Liver (tissue), 9 donors: ENCODE measurements around the gene CHDH. TPM values are rescaled to one million over a fixed set of nuclear protein-coding genes. Genes with fewer than 3 reads are reported as not detected.

Source experiments
- DNase-seq: peaks from one replicate; pipeline ENCODE4 v3.0.0-alpha.2; 2017; ENCODE audit warnings: low spot score
- H3K27ac ChIP-seq, 2 donors: one replicate each; pipeline ENCODE4 v1.7.0; 2013; ENCODE audit warnings: inconsistent platforms in 2 of 2, low read length in 2 of 2, control low read depth in 1 of 2, low read depth in 1 of 2, mild to moderate bottlenecking in 1 of 2
- H3K27me3 ChIP-seq, 4 donors: one replicate each; pipeline versions ENCODE4 v1.6.1 to v1.7.0; 2013; ENCODE audit warnings: low read length in 3 of 4, inconsistent platforms in 1 of 4, mild to moderate bottlenecking in 1 of 4, moderate library complexity in 1 of 4; ENCODE audit not compliant: control insufficient read depth in 4 of 4, insufficient read depth in 4 of 4
- H3K36me3 ChIP-seq, 4 donors: one replicate each; pipeline versions ENCODE4 v1.6.1 to v1.7.0; 2013; ENCODE audit warnings: low read length in 3 of 4, mild to moderate bottlenecking in 3 of 4, low read depth in 1 of 4, moderate library complexity in 1 of 4; ENCODE audit not compliant: control insufficient read depth in 4 of 4, insufficient read depth in 3 of 4
- H3K4me1 ChIP-seq, 4 donors: one replicate each; pipeline versions ENCODE4 v1.6.1 to v1.7.0; 2013; ENCODE audit warnings: low read length in 3 of 4, mild to moderate bottlenecking in 3 of 4, moderate library complexity in 1 of 4; ENCODE audit not compliant: control insufficient read depth in 4 of 4, insufficient read depth in 4 of 4
- H3K4me3 ChIP-seq, 3 donors: one replicate each; pipeline versions ENCODE4 v1.6.1 to v1.7.0; 2013; ENCODE audit warnings: low read length in 3 of 3, control low read depth in 1 of 3, low read depth in 1 of 3, mild to moderate bottlenecking in 1 of 3
- H3K9ac ChIP-seq, 2 donors: one replicate each; pipeline ENCODE4 v1.7.0; 2013; ENCODE audit warnings: low read length in 2 of 2, mild to moderate bottlenecking in 2 of 2, moderate library complexity in 2 of 2, control low read depth in 1 of 2, low read depth in 1 of 2
- H3K9me3 ChIP-seq, 4 donors: one replicate each; pipeline versions ENCODE4 v1.6.1 to v1.7.0; 2013; ENCODE audit warnings: low read length in 3 of 4; ENCODE audit not compliant: control insufficient read depth in 4 of 4
- EGR1 ChIP-seq, 2 donors: IDR thresholded peaks; 2 replicates each; pipeline ENCODE4 v1.6.1; 2016 to 2018; ENCODE audit warnings: antibody characterized with exemption in 2 of 2, low read depth in 2 of 2
- FOXA1 ChIP-seq: IDR thresholded peaks from 2 replicates; pipeline ENCODE4 v1.6.1; 2016; ENCODE audit warnings: antibody characterized with exemption
- FOXA2 ChIP-seq: IDR thresholded peaks from 2 replicates; pipeline ENCODE4 v1.6.1; 2016; ENCODE audit warnings: antibody characterized with exemption
- GABPA ChIP-seq, 2 donors: IDR thresholded peaks in 1 of 2; conservative IDR thresholded peaks in 1 of 2; 2 replicates each; pipeline ENCODE4 v1.6.1; 2016; ENCODE audit warnings: antibody characterized with exemption in 2 of 2, mild to moderate bottlenecking in 1 of 2, moderate library complexity in 1 of 2
- HNF4G ChIP-seq: IDR thresholded peaks from 2 replicates; pipeline ENCODE4 v1.6.1; 2016; ENCODE audit warnings: antibody characterized with exemption
- JUND ChIP-seq, 2 donors: IDR thresholded peaks; 2 replicates each; pipeline ENCODE4 v1.6.1; 2016; ENCODE audit warnings: antibody characterized with exemption in 2 of 2
- NR2F2 ChIP-seq: IDR thresholded peaks from 2 replicates; pipeline ENCODE4 v1.6.1; 2016; ENCODE audit warnings: antibody characterized with exemption
- RAD21 ChIP-seq, 2 donors: IDR thresholded peaks; 2 replicates each; pipeline ENCODE4 v1.6.1; 2016; ENCODE audit warnings: antibody characterized with exemption in 2 of 2, mild to moderate bottlenecking in 2 of 2
- RXRA ChIP-seq, 2 donors: IDR thresholded peaks; 2 replicates each; pipeline ENCODE4 v1.6.1; 2017 to 2018; ENCODE audit warnings: antibody characterized with exemption in 2 of 2, mild to moderate bottlenecking in 1 of 2
- SP1 ChIP-seq: IDR thresholded peaks from 2 replicates; pipeline ENCODE4 v1.6.1; 2018; ENCODE audit warnings: antibody characterized with exemption, mild to moderate bottlenecking
- TAF1 ChIP-seq: conservative IDR thresholded peaks from 2 replicates; pipeline ENCODE4 v1.6.1; 2016; ENCODE audit warnings: antibody characterized with exemption, mild to moderate bottlenecking
- YY1 ChIP-seq: IDR thresholded peaks from 2 replicates; pipeline ENCODE4 v1.6.1; 2016; ENCODE audit warnings: antibody characterized with exemption, mild to moderate bottlenecking
- WGBS: extraction: QIAGEN DNeasy Blood & Tissue Kit; methylation state at CpG from one replicate; pipeline ENCODE4 v1.1.7; 2013; 5-methylcytosine and 5-hydroxymethylcytosine counted together
- polyA plus RNA-seq, 2 donors: library from polyadenylated mRNA; stranded (reverse) in 1 of 2; unstranded in 1 of 2; fragments of 200-250 nt in 1 of 2; fragments of >200 nt in 1 of 2; fragmentation: Nextera tagmentation in 1 of 2; extraction: Ambion mirVana in 1 of 2; gene quantifications; one replicate each; pipeline versions ENCODE4 v1.2.1 to v1.2.3, GENCODE V29; 2013 to 2015
- total RNA-seq, 2 donors: library from RNA; depleted of rRNA; stranded (reverse); fragments of >200 nt; gene quantifications; one replicate each; pipeline ENCODE4 v1.2.3, GENCODE V29; 2014
- TF ChIP-seq, protein P1 (sequence below): fragments of 150-350 bp; IDR thresholded peaks from 2 replicates; pipeline ENCODE4 v1.5.1; 2017; ENCODE audit warnings: improper control_type of control experiment, low read depth, low read length; ENCODE audit not compliant: missing input control
- TF ChIP-seq, protein P2 (sequence below): IDR thresholded peaks from 2 replicates; pipeline ENCODE4 v1.6.1; 2016; ENCODE audit warnings: antibody characterized with exemption
- TF ChIP-seq, protein P3 (sequence below): IDR thresholded peaks from 2 replicates; pipeline ENCODE4 v1.6.1; 2016; ENCODE audit warnings: antibody characterized with exemption, mild to moderate bottlenecking
- TF ChIP-seq, protein P4 (sequence below): IDR thresholded peaks from 2 replicates; pipeline ENCODE4 v1.6.1; 2016; ENCODE audit warnings: antibody characterized with exemption
- TF ChIP-seq, protein P5 (sequence below): IDR thresholded peaks from 2 replicates; pipeline ENCODE4 v1.6.1; 2016; ENCODE audit warnings: antibody characterized with exemption
- donor health status: healthy.
- donor health status: healthy.
- donor health status: healthy.
- donor health status: healthy.
- donor health status: healthy.

CHDH gene
- total and polyA plus RNA-seq, 4 donors = 9.1 to 34.0 (median 21.2) TPM

DNA sequence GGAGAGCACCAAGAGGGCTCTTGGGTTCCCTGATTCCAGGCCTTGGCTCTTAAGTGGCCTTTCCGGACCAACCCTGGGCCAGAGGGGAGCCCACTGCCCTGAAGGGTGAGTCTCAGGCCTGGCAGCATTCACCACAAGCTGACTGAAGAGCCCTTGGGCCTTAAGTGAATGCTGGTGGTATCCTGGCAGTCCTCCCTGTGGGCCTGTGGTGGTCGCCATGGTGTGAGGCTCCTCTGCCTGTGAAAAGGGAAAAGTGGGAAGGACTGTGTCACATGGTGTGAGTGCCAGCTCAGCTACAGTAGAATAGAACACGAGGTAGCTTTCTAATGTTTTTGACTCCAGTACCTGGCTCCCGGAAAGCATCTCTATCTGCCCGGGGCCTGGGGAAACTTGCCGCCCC, 15.3 kb downstream of the CHDH start:
- Histone ChIP-seq H3K27ac (no peak overlapping the region), H3K36me3 (peaks cover 0 to 14% (median 5%) of the 10 kb centered on the region in 4 donors), H3K9me3 (no peaks in the 10 kb centered on the region), H3K4me3 (no peak overlapping the region), H3K9ac (no peak overlapping the region), H3K4me1 (peaks cover 0 to 10% (median 1%) of the 10 kb centered on the region in 4 donors), H3K27me3 (no peaks in the 10 kb centered on the region)
- no peak for DNase-seq
- WGBS = 87% methylated on average over 6 of the region's 6 CpGs
- TF ChIP-seq, protein P1, sequence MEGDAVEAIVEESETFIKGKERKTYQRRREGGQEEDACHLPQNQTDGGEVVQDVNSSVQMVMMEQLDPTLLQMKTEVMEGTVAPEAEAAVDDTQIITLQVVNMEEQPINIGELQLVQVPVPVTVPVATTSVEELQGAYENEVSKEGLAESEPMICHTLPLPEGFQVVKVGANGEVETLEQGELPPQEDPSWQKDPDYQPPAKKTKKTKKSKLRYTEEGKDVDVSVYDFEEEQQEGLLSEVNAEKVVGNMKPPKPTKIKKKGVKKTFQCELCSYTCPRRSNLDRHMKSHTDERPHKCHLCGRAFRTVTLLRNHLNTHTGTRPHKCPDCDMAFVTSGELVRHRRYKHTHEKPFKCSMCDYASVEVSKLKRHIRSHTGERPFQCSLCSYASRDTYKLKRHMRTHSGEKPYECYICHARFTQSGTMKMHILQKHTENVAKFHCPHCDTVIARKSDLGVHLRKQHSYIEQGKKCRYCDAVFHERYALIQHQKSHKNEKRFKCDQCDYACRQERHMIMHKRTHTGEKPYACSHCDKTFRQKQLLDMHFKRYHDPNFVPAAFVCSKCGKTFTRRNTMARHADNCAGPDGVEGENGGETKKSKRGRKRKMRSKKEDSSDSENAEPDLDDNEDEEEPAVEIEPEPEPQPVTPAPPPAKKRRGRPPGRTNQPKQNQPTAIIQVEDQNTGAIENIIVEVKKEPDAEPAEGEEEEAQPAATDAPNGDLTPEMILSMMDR = no peak
- no peak for TF ChIP-seq TAF1
- no peak for TF ChIP-seq HNF4G
- no peak for TF ChIP-seq RAD21 (IDR thresholded peaks at IDR 0.05)

DNA sequence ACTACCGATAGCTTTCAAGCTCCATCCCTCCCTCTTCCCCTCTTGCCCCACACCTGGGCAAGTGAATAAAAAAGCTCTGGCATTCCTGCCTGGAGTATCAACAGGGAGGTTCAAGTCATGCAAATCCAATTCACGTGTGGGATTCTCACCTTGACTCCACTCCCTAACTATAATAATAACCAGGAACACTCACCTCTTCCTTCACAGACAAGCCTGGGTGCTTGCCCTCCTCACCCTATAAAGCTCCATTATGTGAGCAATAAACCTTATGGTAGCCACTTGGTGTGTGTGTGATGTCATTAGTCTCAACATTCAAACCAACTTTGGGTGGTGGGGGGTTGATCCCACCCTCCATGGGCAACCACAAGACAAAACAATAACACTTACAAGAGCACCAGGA, 16.6 kb downstream of the CHDH start:
- peaks cover 0 to 12% (median 5%) of the 10 kb centered on the region in 4 donors for H3K36me3 ChIP-seq

More for the DNA sequence above, 16.6 kb downstream of the CHDH start:
- no peak overlapping the region for H3K27ac ChIP-seq
- DNase-seq = no peak
- 82% methylated on average over 2 of the region's 2 CpGs for WGBS
- no peak overlapping the region for H3K9ac ChIP-seq
- no peaks in the 10 kb centered on the region for H3K27me3 ChIP-seq
- H3K4me1 ChIP-seq = peaks cover 0 to 2% (median 0%) of the 10 kb centered on the region in 4 donors
- TF ChIP-seq, protein P2, sequence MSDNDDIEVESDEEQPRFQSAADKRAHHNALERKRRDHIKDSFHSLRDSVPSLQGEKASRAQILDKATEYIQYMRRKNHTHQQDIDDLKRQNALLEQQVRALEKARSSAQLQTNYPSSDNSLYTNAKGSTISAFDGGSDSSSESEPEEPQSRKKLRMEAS = no peak
- TF ChIP-seq TAF1 (no peak), FOXA2 (no peak), EGR1 (IDR thresholded peaks at IDR 0.05; ENCODE audit: low read depth in 2 of 2) (no peak), RXRA (IDR thresholded peaks at IDR 0.05) (no peak), YY1 (no peak), RAD21 (IDR thresholded peaks at IDR 0.05) (no peak), HNF4G (no peak), SP1 (no peak), FOXA1 (no peak), JUND (IDR thresholded peaks at IDR 0.05) (no peak), GABPA (IDR thresholded peaks at IDR 0.05 in 1 of 2, conservative IDR thresholded peaks at IDR 0.05 in 1 of 2) (no peak), NR2F2 (no peak)
- TF ChIP-seq, protein P3, sequence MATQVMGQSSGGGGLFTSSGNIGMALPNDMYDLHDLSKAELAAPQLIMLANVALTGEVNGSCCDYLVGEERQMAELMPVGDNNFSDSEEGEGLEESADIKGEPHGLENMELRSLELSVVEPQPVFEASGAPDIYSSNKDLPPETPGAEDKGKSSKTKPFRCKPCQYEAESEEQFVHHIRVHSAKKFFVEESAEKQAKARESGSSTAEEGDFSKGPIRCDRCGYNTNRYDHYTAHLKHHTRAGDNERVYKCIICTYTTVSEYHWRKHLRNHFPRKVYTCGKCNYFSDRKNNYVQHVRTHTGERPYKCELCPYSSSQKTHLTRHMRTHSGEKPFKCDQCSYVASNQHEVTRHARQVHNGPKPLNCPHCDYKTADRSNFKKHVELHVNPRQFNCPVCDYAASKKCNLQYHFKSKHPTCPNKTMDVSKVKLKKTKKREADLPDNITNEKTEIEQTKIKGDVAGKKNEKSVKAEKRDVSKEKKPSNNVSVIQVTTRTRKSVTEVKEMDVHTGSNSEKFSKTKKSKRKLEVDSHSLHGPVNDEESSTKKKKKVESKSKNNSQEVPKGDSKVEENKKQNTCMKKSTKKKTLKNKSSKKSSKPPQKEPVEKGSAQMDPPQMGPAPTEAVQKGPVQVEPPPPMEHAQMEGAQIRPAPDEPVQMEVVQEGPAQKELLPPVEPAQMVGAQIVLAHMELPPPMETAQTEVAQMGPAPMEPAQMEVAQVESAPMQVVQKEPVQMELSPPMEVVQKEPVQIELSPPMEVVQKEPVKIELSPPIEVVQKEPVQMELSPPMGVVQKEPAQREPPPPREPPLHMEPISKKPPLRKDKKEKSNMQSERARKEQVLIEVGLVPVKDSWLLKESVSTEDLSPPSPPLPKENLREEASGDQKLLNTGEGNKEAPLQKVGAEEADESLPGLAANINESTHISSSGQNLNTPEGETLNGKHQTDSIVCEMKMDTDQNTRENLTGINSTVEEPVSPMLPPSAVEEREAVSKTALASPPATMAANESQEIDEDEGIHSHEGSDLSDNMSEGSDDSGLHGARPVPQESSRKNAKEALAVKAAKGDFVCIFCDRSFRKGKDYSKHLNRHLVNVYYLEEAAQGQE = no peak
- TF ChIP-seq, protein P4, sequence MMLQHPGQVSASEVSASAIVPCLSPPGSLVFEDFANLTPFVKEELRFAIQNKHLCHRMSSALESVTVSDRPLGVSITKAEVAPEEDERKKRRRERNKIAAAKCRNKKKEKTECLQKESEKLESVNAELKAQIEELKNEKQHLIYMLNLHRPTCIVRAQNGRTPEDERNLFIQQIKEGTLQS = no peak
- TF ChIP-seq, protein P1 = no peak
- TF ChIP-seq, protein P5, sequence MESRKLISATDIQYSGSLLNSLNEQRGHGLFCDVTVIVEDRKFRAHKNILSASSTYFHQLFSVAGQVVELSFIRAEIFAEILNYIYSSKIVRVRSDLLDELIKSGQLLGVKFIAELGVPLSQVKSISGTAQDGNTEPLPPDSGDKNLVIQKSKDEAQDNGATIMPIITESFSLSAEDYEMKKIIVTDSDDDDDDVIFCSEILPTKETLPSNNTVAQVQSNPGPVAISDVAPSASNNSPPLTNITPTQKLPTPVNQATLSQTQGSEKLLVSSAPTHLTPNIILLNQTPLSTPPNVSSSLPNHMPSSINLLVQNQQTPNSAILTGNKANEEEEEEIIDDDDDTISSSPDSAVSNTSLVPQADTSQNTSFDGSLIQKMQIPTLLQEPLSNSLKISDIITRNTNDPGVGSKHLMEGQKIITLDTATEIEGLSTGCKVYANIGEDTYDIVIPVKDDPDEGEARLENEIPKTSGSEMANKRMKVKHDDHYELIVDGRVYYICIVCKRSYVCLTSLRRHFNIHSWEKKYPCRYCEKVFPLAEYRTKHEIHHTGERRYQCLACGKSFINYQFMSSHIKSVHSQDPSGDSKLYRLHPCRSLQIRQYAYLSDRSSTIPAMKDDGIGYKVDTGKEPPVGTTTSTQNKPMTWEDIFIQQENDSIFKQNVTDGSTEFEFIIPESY = no peak
- no peak overlapping the region for H3K4me3 ChIP-seq
- no peaks in the 10 kb centered on the region for H3K9me3 ChIP-seq
